ENCODE measurements around the gene LIN52. TPM values are rescaled to one million over a fixed set of nuclear protein-coding genes. Genes with fewer than 3 reads are reported as not detected.

The LIN52 gene
- total RNA-seq, 4 donors from 2014 or later = 8.3 to 13.4 (median 9.9) TPM

- TF ChIP-seq CTCF (IDR thresholded peaks at IDR 0.05; ENCODE audit: low read depth) = no peak
Observed at GRCh38 chr14:74049876-74050495, 34.8 kb upstream of the LIN52 start.

- TF ChIP-seq CTCF (IDR thresholded peaks at IDR 0.05; ENCODE audit: low read depth) = no peak
Observed at GRCh38 chr14:74062809-74063150, 22.0 kb upstream of the LIN52 start.

GRCh38 chr14:74064426-74064825 is 20.3 kb upstream of the LIN52 start:
- TF ChIP-seq CTCF (IDR thresholded peaks at IDR 0.05; ENCODE audit: low read depth) = no peak

- no peak for TF ChIP-seq CTCF (IDR thresholded peaks at IDR 0.05; ENCODE audit: low read depth)
Observed at GRCh38 chr14:74064883-74065282, 19.9 kb upstream of the LIN52 start.

- no peak for TF ChIP-seq CTCF (IDR thresholded peaks at IDR 0.05; ENCODE audit: low read depth)
Observed at GRCh38 chr14:74065746-74066575, 18.8 kb upstream of the LIN52 start.

- TF ChIP-seq CTCF (IDR thresholded peaks at IDR 0.05; ENCODE audit: low read depth) = no peak
Observed at GRCh38 chr14:74077401-74077800, 7.4 kb upstream of the LIN52 start.

GRCh38 chr14:74080820-74081460 is 3.8 kb upstream of the LIN52 start:
- TF ChIP-seq CTCF (IDR thresholded peaks at IDR 0.05; ENCODE audit: low read depth) = no peak
